Vagina (tissue), 2 donors: Measurements from ENCODE around the gene RUNX2. TPM values are rescaled to one million over a fixed set of nuclear protein-coding genes. Genes with fewer than 3 reads are reported as not detected.
A peak's percentile ranks its signal among the peaks of the same experiment; 100 is the strongest.

Experiments
- DNase-seq, 2 donors: peaks; one replicate each; pipeline ENCODE4 v3.0.0-alpha.2; 2017; ENCODE audit errors: extremely low spot score in 2 of 2
- H3K27ac ChIP-seq: fragments of 200-600 bp; sonication (generic); one replicate; pipeline ENCODE4 v1.5.1; 2019
- H3K27me3 ChIP-seq: fragments of 200-600 bp; sonication (generic); one replicate; pipeline ENCODE4 v1.5.1; 2019
- H3K36me3 ChIP-seq, 2 donors: fragments of 200-600 bp; sonication (generic); one replicate each; pipeline ENCODE4 v1.5.1; 2017 to 2019
- H3K4me1 ChIP-seq: fragments of 200-600 bp; sonication (generic); one replicate; pipeline ENCODE4 v1.5.1; 2019
- H3K4me3 ChIP-seq, 2 donors: fragments of 200-600 bp; sonication (generic); 1 replicate in 1 of 2; 2 replicates in 1 of 2; pipeline ENCODE4 v1.5.1; 2016 to 2019
- H3K9me3 ChIP-seq: fragments of 200-600 bp; sonication (generic); one replicate; pipeline ENCODE4 v1.5.1; 2019
- CTCF ChIP-seq, 3 experiments: fragments of 450-650 bp in 2 of 3; fragments of 200-600 bp in 1 of 3; sonication (generic) in 1 of 3; IDR thresholded peaks; one replicate each; pipeline ENCODE4 v1.5.1; 2017 to 2019; ENCODE audit warnings: antibody characterized with exemption in 3 of 3, mild to moderate bottlenecking in 2 of 3, moderate library complexity in 2 of 3
- POLR2A ChIP-seq, 2 donors: fragments of 450-650 bp; IDR thresholded peaks; one replicate each; pipeline ENCODE4 v1.6.1; 2017; ENCODE audit warnings: antibody characterized with exemption in 2 of 2, mild to moderate bottlenecking in 2 of 2, moderate library complexity in 2 of 2
- POLR2AphosphoS5 ChIP-seq, 2 donors: sonication (generic); formaldehyde crosslinking; IDR thresholded peaks; one replicate each; pipeline ENCODE4 v1.9.0; 2017; ENCODE audit warnings: antibody characterized with exemption in 2 of 2, mild to moderate bottlenecking in 2 of 2, low read depth in 1 of 2; ENCODE audit not compliant: insufficient read depth in 1 of 2
- intact Hi-C: fragments of 100-400 bp; cut with DNase I; formaldehyde crosslinking; loops from one replicate; pipeline ENCODE4 v1.15.1; 2023
- total RNA-seq: library from RNA; depleted of rRNA; stranded (reverse); fragments of >200 nt; gene quantifications from one replicate; pipeline ENCODE4 v1.2.3, GENCODE V29; 2016

RUNX2 gene
- total RNA-seq, 1 donor from 2014 or later = 13.0 TPM

- TF ChIP-seq POLR2AphosphoS5 (IDR thresholded peaks at IDR 0.05; ENCODE audit: insufficient read depth in 1 of 2, low read depth in 1 of 2) (no peak), POLR2A (IDR thresholded peaks at IDR 0.05) (no peak), CTCF (IDR thresholded peaks at IDR 0.05) (no peak)
- Histone ChIP-seq H3K36me3 (no peaks in the 10 kb centered on the region), H3K27ac (no peak overlapping the region), H3K9me3 (no peaks in the 10 kb centered on the region), H3K27me3 (no peaks in the 10 kb centered on the region), H3K4me3 (no peak overlapping the region), H3K4me1 (peaks cover 7% of the 10 kb centered on the region)
- DNase-seq = peak in 1 of 2 donors; percentile 77
- intact Hi-C loops = no loop called here
Measured at GRCh38 chr6:45574885-45575284, 246.8 kb downstream of the RUNX2 start.

- TF ChIP-seq POLR2AphosphoS5 (IDR thresholded peaks at IDR 0.05; ENCODE audit: insufficient read depth in 1 of 2, low read depth in 1 of 2) (no peak), CTCF (IDR thresholded peaks at IDR 0.05) (no peak), POLR2A (IDR thresholded peaks at IDR 0.05) (no peak)
- DNase-seq = peak in 1 of 2 donors; percentile 77
- Histone ChIP-seq H3K9me3 (no peaks in the 10 kb centered on the region), H3K36me3 (no peaks in the 10 kb centered on the region), H3K4me3 (no peak overlapping the region), H3K27ac (peak overlapping the region; percentile 49), H3K27me3 (no peaks in the 10 kb centered on the region), H3K4me1 (peaks cover 7% of the 10 kb centered on the region)
- intact Hi-C loops = no loop called here
Measured at GRCh38 chr6:45576648-45577624, 248.8 kb downstream of the RUNX2 start.

- Histone ChIP-seq H3K36me3 (no peaks in the 10 kb centered on the region), H3K9me3 (no peaks in the 10 kb centered on the region), H3K4me1 (peaks cover 7% of the 10 kb centered on the region), H3K27me3 (no peaks in the 10 kb centered on the region), H3K4me3 (no peak overlapping the region), H3K27ac (peak overlapping the region; percentile 49)
- TF ChIP-seq POLR2A (IDR thresholded peaks at IDR 0.05) = no peak
- TF ChIP-seq CTCF (IDR thresholded peaks at IDR 0.05) = no peak
- no peak for TF ChIP-seq POLR2AphosphoS5 (IDR thresholded peaks at IDR 0.05; ENCODE audit: insufficient read depth in 1 of 2, low read depth in 1 of 2)
- intact Hi-C loops = no loop called here
- DNase-seq = peak in 1 of 2 donors; percentile 77
Measured at GRCh38 chr6:45577836-45578504, 249.8 kb downstream of the RUNX2 start.

- TF ChIP-seq POLR2A (IDR thresholded peaks at IDR 0.05) = no peak
- no peak for TF ChIP-seq POLR2AphosphoS5 (IDR thresholded peaks at IDR 0.05; ENCODE audit: insufficient read depth in 1 of 2, low read depth in 1 of 2)
- no peak for TF ChIP-seq CTCF (IDR thresholded peaks at IDR 0.05)
- no peaks in the 10 kb centered on the region for H3K9me3 ChIP-seq
- H3K27ac ChIP-seq = no peak overlapping the region
- H3K4me1 ChIP-seq = peaks cover 10% of the 10 kb centered on the region
- intact Hi-C loops = no loop called here
- no peak overlapping the region for H3K4me3 ChIP-seq
- H3K36me3 ChIP-seq = no peaks in the 10 kb centered on the region
- no peak for DNase-seq
- no peaks in the 10 kb centered on the region for H3K27me3 ChIP-seq
Measured at GRCh38 chr6:45584127-45584526, 256.0 kb downstream of the RUNX2 start.
